ENCODE data around the gene DYNLT1.
"Not testable (repeated sequence)": the region's sequence is repeated elsewhere in the genome, so short reads cannot be mapped to it uniquely, and the experiment has no call there.

DYNLT1 gene

DNA sequence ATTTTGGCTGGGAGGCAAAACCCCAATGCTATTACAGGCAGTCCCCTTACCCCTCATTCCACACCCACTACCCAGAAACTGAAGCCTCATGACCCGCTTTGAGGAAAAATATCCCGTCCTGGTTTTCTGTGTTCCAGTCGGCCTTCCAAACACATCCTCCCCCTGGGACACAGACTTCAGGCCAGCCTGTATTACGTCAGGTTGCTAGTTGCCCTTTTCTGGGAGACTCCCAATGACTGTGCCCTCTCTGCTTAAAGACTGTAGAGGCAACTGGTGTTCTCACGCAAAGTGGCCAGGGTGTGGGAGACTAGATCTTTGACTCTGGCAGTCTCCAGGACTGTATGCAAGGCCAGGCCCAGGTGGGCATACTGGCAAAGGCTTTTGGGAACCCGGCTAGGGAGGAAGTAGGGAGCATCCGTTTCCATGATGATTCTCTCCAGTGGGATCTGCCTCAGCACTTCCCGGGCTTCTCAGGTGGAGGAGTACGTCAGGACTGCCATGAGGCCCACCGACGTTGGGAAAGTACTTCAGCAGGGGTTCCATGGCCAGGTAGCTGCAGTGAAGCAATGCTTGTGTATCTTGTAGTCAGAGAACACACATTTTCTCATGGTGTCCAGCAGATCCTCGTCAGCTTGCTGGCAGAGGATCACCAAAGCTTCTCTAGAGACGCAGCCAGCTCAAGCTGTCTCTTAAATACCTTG, 34.9 kb downstream of the DYNLT1 start:
- TF ChIP-seq, protein P1, sequence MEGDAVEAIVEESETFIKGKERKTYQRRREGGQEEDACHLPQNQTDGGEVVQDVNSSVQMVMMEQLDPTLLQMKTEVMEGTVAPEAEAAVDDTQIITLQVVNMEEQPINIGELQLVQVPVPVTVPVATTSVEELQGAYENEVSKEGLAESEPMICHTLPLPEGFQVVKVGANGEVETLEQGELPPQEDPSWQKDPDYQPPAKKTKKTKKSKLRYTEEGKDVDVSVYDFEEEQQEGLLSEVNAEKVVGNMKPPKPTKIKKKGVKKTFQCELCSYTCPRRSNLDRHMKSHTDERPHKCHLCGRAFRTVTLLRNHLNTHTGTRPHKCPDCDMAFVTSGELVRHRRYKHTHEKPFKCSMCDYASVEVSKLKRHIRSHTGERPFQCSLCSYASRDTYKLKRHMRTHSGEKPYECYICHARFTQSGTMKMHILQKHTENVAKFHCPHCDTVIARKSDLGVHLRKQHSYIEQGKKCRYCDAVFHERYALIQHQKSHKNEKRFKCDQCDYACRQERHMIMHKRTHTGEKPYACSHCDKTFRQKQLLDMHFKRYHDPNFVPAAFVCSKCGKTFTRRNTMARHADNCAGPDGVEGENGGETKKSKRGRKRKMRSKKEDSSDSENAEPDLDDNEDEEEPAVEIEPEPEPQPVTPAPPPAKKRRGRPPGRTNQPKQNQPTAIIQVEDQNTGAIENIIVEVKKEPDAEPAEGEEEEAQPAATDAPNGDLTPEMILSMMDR (IDR thresholded peaks at IDR 0.05; ENCODE audit: insufficient read depth, low read depth, low read length, missing control alignments), result no peak
- DNase-seq (ENCODE audit: low read depth), result no peak
- H3K4me3 ChIP-seq (ENCODE audit: low read depth, low read length), result no peak overlapping the region

DNA sequence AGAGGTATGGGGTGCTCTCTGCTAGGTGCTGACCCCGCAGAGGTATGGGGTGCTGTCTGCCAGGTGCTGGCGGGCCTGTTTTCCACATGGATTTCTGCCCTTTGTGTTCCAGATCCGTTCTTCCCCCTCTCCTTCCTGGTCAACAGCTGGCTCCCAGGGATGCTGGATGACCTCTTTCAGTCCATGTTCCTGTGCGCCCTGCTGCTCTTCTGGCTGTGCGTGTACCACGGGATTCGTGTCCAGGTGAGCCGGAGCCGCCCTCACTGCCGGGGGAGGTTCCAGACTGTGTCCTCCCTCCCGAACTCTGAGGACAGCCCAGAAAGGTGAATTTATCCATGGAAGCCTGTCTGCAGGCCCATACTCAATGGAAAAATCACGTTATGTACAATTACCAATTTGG, 36.3 kb downstream of the DYNLT1 start:
- no peak overlapping the region for H3K4me3 ChIP-seq (ENCODE audit: low read depth, low read length)
- TF ChIP-seq, protein P1 (IDR thresholded peaks at IDR 0.05; ENCODE audit: insufficient read depth, low read depth, low read length, missing control alignments), result no peak
- DNase-seq (ENCODE audit: low read depth), result no peak

DNA sequence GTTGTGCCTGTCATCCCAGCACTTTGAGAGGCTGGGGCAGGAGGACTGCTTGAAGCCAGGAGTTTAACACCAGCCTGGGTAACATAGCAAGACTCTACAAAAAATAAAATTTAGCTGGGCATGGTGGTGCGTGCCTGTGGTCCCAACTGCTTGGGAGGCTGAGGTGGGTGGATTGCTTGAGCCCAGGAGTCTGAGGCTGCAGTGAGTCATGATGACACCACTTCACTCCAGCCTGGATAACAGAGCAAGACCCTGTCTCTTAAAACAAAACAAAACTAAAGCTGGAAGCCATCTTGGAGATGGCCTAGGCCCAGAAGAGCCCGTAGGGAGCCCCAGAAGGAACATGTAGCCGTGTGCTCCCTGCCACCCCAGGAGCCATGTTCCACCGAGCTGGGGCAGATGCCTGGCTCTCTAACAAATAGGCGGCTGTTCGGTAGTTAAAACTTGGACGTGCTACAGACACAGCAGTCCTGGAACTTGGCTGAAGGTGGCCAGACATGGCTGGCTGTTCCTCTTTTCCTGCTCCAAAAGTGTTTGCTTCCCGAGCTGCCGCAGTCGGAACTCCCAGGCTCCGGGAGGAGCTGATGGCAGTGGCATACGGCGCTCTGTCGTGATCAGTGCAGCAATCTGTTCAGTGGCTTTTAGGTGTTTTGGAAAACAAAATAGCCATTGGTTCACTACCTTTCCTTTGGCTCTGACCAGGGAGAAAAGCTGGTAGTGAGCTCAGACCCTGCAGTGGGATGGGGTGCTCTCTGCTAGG, 37.0 kb downstream of the DYNLT1 start:
- DNase-seq (ENCODE audit: low read depth), result no peak
- TF ChIP-seq, protein P1 (IDR thresholded peaks at IDR 0.05; ENCODE audit: insufficient read depth, low read depth, low read length, missing control alignments), result no peak
- no peak overlapping the region for H3K4me3 ChIP-seq (ENCODE audit: low read depth, low read length)

DNA sequence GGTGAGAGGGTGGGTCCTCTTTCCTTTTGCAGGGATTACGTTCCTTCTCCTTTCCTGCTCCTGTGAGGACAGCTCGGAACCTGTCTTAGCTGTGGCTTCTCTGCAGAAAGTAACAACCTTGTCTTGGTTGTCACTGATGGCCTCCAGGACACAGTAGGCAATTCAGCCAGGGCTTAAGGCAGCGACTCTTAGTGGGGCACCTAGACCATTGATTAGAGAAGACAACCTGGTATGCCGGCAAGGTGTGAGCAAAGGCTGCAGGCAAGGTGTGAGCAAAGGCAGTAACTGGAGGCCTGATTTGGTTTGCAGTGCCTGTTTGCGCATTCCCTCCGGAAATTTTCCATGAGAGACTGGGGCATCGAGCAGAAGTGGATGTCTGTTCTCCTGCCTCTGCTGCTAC, 37.6 kb downstream of the DYNLT1 start:
- TF ChIP-seq, protein P1 (IDR thresholded peaks at IDR 0.05; ENCODE audit: insufficient read depth, low read depth, low read length, missing control alignments), result no peak
- no peak overlapping the region for H3K4me3 ChIP-seq (ENCODE audit: low read depth, low read length)
- no peak for DNase-seq (ENCODE audit: low read depth)

DNA sequence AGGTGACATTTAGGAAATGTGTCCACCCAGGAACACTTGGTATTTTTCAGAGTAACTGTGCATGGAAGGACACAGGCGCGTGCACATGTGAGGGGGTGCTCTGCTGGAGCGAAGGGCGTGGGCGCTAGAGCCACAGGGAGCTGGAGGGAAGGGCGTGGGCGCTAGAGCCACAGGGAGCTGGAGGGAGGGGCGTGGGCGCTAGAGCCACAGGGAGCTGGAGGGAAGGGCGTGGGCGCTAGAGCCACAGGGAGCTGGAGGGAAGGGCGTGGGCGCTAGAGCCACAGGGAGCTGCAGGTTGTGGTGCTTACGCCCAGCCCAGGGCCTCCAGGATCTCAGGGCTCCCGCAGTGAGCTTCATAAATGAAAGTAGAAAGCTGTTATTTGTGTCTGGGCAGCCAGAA, 38.5 kb downstream of the DYNLT1 start:
- not testable (repeated sequence) for H3K4me3 ChIP-seq (ENCODE audit: low read depth, low read length); DNase-seq (ENCODE audit: low read depth)

DNA sequence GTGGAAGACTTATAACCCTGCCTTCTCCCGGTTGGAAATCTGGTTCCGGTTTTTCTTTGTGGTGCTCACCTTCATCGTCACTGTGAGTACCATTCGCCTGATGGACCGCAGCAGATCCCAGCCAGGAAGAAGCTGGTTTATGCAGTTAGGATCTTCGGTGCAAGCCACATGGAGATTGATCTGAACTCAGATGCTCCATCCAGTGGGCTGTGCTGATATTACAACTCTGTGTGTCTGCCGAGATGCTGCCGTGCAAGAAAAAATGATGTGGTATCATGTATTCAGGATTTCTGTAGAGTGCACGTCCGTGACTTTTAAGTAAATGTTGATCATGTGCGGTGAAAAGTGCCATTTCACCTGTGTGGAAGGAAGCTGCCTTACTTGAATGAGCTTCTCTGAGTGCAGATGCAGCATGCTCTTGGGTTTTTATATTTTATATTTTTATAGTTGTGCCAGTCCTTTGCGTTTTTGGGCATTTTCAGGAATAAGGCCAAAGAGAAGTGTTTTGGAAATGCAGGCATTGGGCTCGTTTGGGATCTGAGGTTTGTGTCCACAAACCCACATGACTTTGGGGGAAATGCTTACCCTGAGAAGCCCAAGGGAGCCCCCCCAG, 39.2 kb downstream of the DYNLT1 start:
- peak; percentile 68 for DNase-seq (ENCODE audit: low read depth)
- TF ChIP-seq, protein P1 (IDR thresholded peaks at IDR 0.05; ENCODE audit: insufficient read depth, low read depth, low read length, missing control alignments), result peak; percentile 68
- no peak overlapping the region for H3K4me3 ChIP-seq (ENCODE audit: low read depth, low read length)

DNA sequence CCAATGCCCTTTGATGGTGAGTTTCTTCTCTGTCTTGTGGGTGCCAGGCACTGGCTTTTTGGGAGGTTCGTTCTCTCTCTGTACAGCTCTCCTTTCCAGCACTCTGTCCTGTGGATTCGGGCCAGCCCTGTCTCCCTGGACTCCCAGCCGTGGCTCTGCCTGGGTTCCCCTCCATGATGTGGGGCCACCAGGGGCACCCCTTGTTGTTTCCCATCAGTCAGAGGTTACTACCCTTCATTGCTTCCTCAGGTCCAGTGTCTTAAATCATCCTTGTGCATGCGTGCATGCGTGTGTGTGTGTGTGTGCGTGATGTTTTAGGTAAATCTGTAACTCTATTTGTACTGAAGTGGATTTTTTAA, 40.5 kb downstream of the DYNLT1 start:
- DNase-seq (ENCODE audit: low read depth), result no peak
- TF ChIP-seq, protein P1 (IDR thresholded peaks at IDR 0.05; ENCODE audit: insufficient read depth, low read depth, low read length, missing control alignments), result no peak
- no peak overlapping the region for H3K4me3 ChIP-seq (ENCODE audit: low read depth, low read length)

Measured in GM12865 (cell line).